NCI-H2107 treated with DMSO at 0.1 percent for 48 hours (cell line): Measurements from ENCODE around the gene PEX12.
"Not testable (repeated sequence)": the region's sequence is repeated elsewhere in the genome, so short reads cannot be mapped to it uniquely, and the experiment has no call there.

Source experiments
- DNase-seq: peaks from one replicate; lab custom pipeline; 2025; ENCODE audit not compliant: unreplicated experiment; lab: John Stamatoyannopoulos, UW

PEX12 gene

GRCh38 chr17:35578197-35578928, at the start of gene PEX12:
Gene PEX12 (minus strand): TSS chr17:35578571. CDS start chr17:35578021, 550 bp downstream.
- peak; percentile 87 for DNase-seq

- DNase-seq: no peak
Observed at GRCh38 chr17:35627417-35627816, 49.0 kb upstream of the PEX12 start.

GRCh38 chr17:35621768-35622167, 43.4 kb upstream of the PEX12 start:
- no peak for DNase-seq

- DNase-seq: no peak
Observed at GRCh38 chr17:35618628-35619027, 40.3 kb upstream of the PEX12 start.

GRCh38 chr17:35617505-35617904, 39.1 kb upstream of the PEX12 start:
- peak; percentile 32 for DNase-seq

GRCh38 chr17:35616536-35616935, 38.2 kb upstream of the PEX12 start:
- DNase-seq: no peak

GRCh38 chr17:35614810-35615209, 36.4 kb upstream of the PEX12 start:
- no peak for DNase-seq

GRCh38 chr17:35612924-35613521, 34.7 kb upstream of the PEX12 start:
- DNase-seq: no peak

- DNase-seq: not testable (repeated sequence)
Observed at GRCh38 chr17:35610746-35611145, 32.4 kb upstream of the PEX12 start.

- DNase-seq: no peak
Observed at GRCh38 chr17:35609831-35610230, 31.5 kb upstream of the PEX12 start.

- DNase-seq: no peak
Observed at GRCh38 chr17:35607239-35607847, 29.0 kb upstream of the PEX12 start.

- no peak for DNase-seq
Observed at GRCh38 chr17:35605678-35606077, 27.3 kb upstream of the PEX12 start.

GRCh38 chr17:35603674-35604073, 25.3 kb upstream of the PEX12 start:
- DNase-seq: no peak

GRCh38 chr17:35597604-35598003, 19.2 kb upstream of the PEX12 start:
- no peak for DNase-seq

GRCh38 chr17:35596530-35597233, 18.3 kb upstream of the PEX12 start:
- no peak for DNase-seq

- DNase-seq: no peak
Observed at GRCh38 chr17:35596072-35596471, 17.7 kb upstream of the PEX12 start.

- no peak for DNase-seq
Observed at GRCh38 chr17:35588196-35588920, 10.0 kb upstream of the PEX12 start.

GRCh38 chr17:35587074-35587961, 8.9 kb upstream of the PEX12 start, which contains the start of gene AP2B1:
Gene AP2B1 (plus strand): TSS chr17:35587322. CDS start chr17:35594031, 6,709 bp downstream.
- DNase-seq: peak; percentile 91

GRCh38 chr17:35586569-35587073, 8.2 kb upstream of the PEX12 start:
- DNase-seq: no peak

GRCh38 chr17:35584061-35584460, 5.7 kb upstream of the PEX12 start:
- no peak for DNase-seq
